Measurements from ENCODE around the gene OR56A1.

GRCh38 chr11:6030708-6031405 lies at the start of gene OR56A1:
- no peak for TF ChIP-seq CTCF (conservative IDR thresholded peaks at IDR 0.05; ENCODE audit: low read depth, low read length)
- no peak for TF ChIP-seq MXI1 (IDR thresholded peaks at IDR 0.05; ENCODE audit: borderline replicate concordance, low read depth, low read length)
- no peak for TF ChIP-seq RCOR1 (IDR thresholded peaks at IDR 0.05; ENCODE audit: insufficient replicate concordance, low read length)
- TF ChIP-seq CHD1 (IDR thresholded peaks at IDR 0.05; ENCODE audit: low read depth, low read length): no peak
- no peak for TF ChIP-seq MAFK (IDR thresholded peaks at IDR 0.05; ENCODE audit: low read depth, low read length)
- no peak for TF ChIP-seq RFX5 (IDR thresholded peaks at IDR 0.05; ENCODE audit: low read depth, low read length)
- no peak for TF ChIP-seq BHLHE40 (IDR thresholded peaks at IDR 0.05; ENCODE audit: low read depth, low read length)
- no peak for TF ChIP-seq POLR2A (IDR thresholded peaks at IDR 0.05; ENCODE audit: low read depth, low read length)
- no peak for TF ChIP-seq RAD21 (IDR thresholded peaks at IDR 0.05; ENCODE audit: low read length)
- no peak for TF ChIP-seq SMC3 (IDR thresholded peaks at IDR 0.05; ENCODE audit: low read depth, low read length)
- no peak for TF ChIP-seq NFE2L2 (IDR thresholded peaks at IDR 0.05; ENCODE audit: low read depth, low read length)
- TF ChIP-seq MAZ (IDR thresholded peaks at IDR 0.05; ENCODE audit: borderline replicate concordance, low read depth, low read length): no peak

All from IMR-90 (cell line).